Activated T-cell treated with anti-CD3 and anti-CD28 coated beads for 1 hour (primary cell): ENCODE measurements around the gene VAV3.

Source experiments
- DNase-seq: peaks from one replicate; pipeline ENCODE4 v3.0.0-alpha.2; 2020; ENCODE audit warnings: low read depth

VAV3 gene

GRCh38 chr1:107531065-107531908, 433.7 kb downstream of the VAV3 start:
- DNase-seq = no peak

- no peak for DNase-seq
Measured at GRCh38 chr1:107530543-107530942, 434.4 kb downstream of the VAV3 start.

GRCh38 chr1:107529511-107530149, 435.4 kb downstream of the VAV3 start:
- no peak for DNase-seq

- DNase-seq = no peak
Measured at GRCh38 chr1:107526524-107527198, 438.3 kb downstream of the VAV3 start.

GRCh38 chr1:107525961-107526360, 439.0 kb downstream of the VAV3 start:
- no peak for DNase-seq

GRCh38 chr1:107525145-107525544, 439.8 kb downstream of the VAV3 start:
- no peak for DNase-seq

- DNase-seq = no peak
Measured at GRCh38 chr1:107524301-107524700, 440.7 kb downstream of the VAV3 start.

GRCh38 chr1:107523736-107524135, 441.2 kb downstream of the VAV3 start:
- DNase-seq = no peak

- no peak for DNase-seq
Measured at GRCh38 chr1:107523061-107523460, 441.9 kb downstream of the VAV3 start.
